Osteocyte (in vitro differentiated cells): ENCODE measurements around the gene HOXB13. TPM values are rescaled to one million over a fixed set of nuclear protein-coding genes. Genes with fewer than 3 reads are reported as not detected.

ENCODE experiments used
- DNase-seq: peaks from one replicate; pipeline ENCODE4 v3.0.0; 2021; ENCODE audit warnings: mixed read lengths; ENCODE audit not compliant: unreplicated experiment; ENCODE audit errors: extremely low spot score
- H3K27ac Mint-ChIP-seq: one replicate; pipeline ENCODE4 v1.8.0; 2021; ENCODE audit warnings: mild to moderate bottlenecking, mixed read lengths; ENCODE audit not compliant: unreplicated experiment
- H3K27me3 Mint-ChIP-seq: one replicate; pipeline ENCODE4 v1.8.0; 2021; ENCODE audit warnings: mixed read lengths; ENCODE audit not compliant: unreplicated experiment
- H3K36me3 Mint-ChIP-seq: one replicate; pipeline ENCODE4 v1.8.0; 2021; ENCODE audit warnings: mixed read lengths; ENCODE audit not compliant: unreplicated experiment
- H3K4me1 Mint-ChIP-seq: one replicate; pipeline ENCODE4 v1.8.0; 2021; ENCODE audit warnings: mixed read lengths; ENCODE audit not compliant: unreplicated experiment
- H3K4me3 Mint-ChIP-seq: one replicate; pipeline ENCODE4 v1.8.0; 2021; ENCODE audit warnings: mild to moderate bottlenecking, moderate library complexity, mixed read lengths; ENCODE audit not compliant: unreplicated experiment
- H3K9me3 Mint-ChIP-seq: one replicate; pipeline ENCODE4 v1.8.0; 2021; ENCODE audit warnings: mixed read lengths; ENCODE audit not compliant: unreplicated experiment
- long read RNA-seq: library from polyadenylated mRNA; unstranded; transcript quantifications from one replicate; pipeline ENCODE4 v2.0.0, GENCODE V29; 2021
- total RNA-seq: library from RNA; stranded (reverse); gene quantifications from 2 replicates; pipeline ENCODE4 v1.2.1, GENCODE V29; 2021
- TF ChIP-seq, protein P1 (sequence below): fragments of 200-600 bp; sonication (generic); IDR thresholded peaks from 2 replicates; pipeline ENCODE4 v1.5.0; 2021; ENCODE audit warnings: antibody characterized with exemption, mild to moderate bottlenecking, moderate library complexity

Gene HOXB13
- not detected in 2 replicates for total RNA-seq
- long read RNA-seq = 0 reads

DNA sequence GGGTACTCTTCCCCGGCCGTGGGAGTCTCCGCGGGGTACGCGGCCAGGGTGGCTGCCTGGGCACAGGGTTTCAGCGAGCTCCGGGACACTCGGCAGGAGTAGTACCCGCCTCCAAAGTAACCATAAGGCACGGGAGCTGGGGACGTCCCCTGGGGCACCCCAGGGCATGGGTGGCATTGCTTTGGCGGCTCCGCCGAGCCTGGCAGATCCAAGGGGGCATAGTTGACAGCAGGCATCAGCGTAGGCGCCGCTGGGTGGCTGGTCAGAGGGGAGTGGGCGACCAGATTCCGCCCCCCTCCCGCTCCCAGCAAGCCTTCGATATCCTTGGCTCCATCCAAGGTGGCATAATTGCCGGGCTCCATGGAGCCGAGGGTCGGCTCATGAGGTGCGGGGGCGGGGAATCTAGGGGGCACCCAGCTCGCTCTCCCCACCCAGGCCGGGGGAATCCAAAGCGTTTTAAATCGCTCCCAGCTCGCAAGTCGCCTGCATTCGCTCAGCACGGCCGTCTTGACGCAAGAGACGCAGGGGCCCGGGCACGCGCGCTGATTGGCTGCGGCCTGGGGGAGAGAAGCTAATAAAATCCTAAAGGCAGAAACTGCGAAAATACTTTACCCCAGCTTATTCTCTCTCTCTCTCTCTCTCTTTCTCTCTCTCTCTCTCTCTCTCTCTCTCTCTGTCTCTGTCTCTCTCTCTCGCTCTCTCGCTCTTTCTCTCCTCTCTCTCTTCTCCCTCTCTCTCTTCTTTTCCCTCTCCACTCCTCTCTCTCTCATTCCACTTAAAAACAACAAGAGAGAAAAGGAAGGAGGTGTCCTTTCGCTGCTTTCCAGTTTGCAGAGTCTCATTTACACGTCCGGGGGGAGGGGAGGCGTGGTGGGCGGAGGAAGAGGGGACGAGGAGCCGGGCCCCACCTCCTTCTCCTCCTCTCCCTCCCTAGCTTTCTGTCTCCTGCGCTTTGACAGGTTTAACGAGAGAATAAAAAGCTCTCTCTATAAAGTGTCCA is at the start of gene HOXB13:
Gene HOXB13, minus strand, starts transcription at position 519 of the 1,000 bp plus-strand sequence. Its CDS starts 157 bp downstream, at position 362.
- Mint-ChIP-seq H3K27ac (no peak within 1 kb of the TSS), H3K4me1 (peaks cover 26% of the 10 kb centered on the region), H3K9me3 (no peaks in the 10 kb centered on the region), H3K27me3 (peaks cover 95% of the 10 kb centered on the region), H3K36me3 (peaks cover 2% of the 10 kb centered on the region), H3K4me3 (peak within 1 kb of the TSS; percentile 54)
- DNase-seq = no peak
- TF ChIP-seq, protein P1, sequence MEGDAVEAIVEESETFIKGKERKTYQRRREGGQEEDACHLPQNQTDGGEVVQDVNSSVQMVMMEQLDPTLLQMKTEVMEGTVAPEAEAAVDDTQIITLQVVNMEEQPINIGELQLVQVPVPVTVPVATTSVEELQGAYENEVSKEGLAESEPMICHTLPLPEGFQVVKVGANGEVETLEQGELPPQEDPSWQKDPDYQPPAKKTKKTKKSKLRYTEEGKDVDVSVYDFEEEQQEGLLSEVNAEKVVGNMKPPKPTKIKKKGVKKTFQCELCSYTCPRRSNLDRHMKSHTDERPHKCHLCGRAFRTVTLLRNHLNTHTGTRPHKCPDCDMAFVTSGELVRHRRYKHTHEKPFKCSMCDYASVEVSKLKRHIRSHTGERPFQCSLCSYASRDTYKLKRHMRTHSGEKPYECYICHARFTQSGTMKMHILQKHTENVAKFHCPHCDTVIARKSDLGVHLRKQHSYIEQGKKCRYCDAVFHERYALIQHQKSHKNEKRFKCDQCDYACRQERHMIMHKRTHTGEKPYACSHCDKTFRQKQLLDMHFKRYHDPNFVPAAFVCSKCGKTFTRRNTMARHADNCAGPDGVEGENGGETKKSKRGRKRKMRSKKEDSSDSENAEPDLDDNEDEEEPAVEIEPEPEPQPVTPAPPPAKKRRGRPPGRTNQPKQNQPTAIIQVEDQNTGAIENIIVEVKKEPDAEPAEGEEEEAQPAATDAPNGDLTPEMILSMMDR = no peak

DNA sequence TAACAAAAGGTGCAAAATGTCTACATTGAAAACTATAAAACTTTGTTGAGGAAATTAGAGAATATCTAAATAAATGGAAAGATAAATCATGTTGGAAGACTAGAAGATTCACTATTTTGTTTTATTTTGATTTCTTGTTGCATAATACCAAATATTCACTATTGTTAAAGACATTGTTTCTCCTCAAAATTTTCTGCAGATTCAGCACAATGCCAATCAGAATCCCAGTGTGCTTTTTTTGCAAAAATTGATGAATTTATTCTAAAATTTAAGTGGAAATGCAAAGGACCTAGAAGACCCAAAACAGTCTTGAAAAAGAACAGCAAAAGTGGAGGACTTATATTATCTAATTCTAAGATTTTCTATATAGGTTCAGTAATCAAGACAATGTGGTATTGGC is 48.1 kb upstream of the HOXB13 start:
- H3K9me3 Mint-ChIP-seq = no peaks in the 10 kb centered on the region
- H3K27me3 Mint-ChIP-seq = peaks cover 43% of the 10 kb centered on the region

DNA sequence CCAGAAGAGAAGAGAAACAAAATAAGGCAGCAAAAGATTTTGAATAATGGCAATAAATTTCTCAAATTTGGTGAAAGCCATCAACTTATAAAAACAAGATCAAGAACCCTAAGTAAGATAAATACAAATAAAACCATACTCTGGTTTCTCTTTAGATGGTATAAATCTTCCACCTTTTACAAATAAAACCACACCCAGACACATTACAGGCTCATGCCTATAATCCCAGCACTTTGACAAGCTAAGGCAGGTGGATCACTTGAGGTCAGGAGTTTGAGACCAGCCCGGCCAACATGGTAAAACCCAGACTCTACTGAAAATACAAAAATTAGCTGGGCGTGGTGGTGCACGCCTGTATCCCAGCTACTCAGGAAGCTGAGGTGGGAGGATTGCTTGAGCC is 44.7 kb upstream of the HOXB13 start:
- Mint-ChIP-seq H3K27ac (no peak overlapping the region), H3K27me3 (peaks cover 40% of the 10 kb centered on the region), H3K4me3 (no peak overlapping the region), H3K4me1 (no peaks in the 10 kb centered on the region), H3K36me3 (no peaks in the 10 kb centered on the region), H3K9me3 (no peaks in the 10 kb centered on the region)
- DNase-seq = no peak
- TF ChIP-seq, protein P1 = no peak

More for the DNA sequence above, 48.1 kb upstream of the HOXB13 start:
- H3K4me3 Mint-ChIP-seq = no peak overlapping the region
- no peak overlapping the region for H3K27ac Mint-ChIP-seq
- TF ChIP-seq, protein P1 = no peak
- H3K4me1 Mint-ChIP-seq = no peaks in the 10 kb centered on the region
- H3K36me3 Mint-ChIP-seq = no peaks in the 10 kb centered on the region
- DNase-seq = no peak

DNA sequence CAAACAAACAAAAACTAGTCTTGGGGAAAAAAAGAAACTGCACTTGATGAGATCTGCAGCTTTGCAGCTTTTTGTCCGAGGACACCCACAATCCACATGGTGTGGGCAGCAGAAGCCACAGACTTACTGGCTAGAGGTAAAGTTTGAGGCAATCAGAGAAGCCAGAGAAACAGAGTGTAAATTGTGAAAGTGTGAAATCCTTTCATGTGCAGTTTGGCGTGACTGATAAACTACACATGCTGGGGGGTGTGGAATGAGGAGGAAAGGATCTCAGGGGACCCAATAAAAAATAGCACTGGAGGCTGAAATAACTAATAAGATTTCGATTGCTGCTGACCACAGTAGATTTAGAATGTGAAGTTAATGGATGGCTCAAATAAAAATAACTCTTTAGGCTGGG is 42.4 kb upstream of the HOXB13 start:
- Mint-ChIP-seq H3K27me3 (peaks cover 41% of the 10 kb centered on the region), H3K4me1 (no peaks in the 10 kb centered on the region), H3K9me3 (no peaks in the 10 kb centered on the region), H3K27ac (no peak overlapping the region), H3K36me3 (no peaks in the 10 kb centered on the region), H3K4me3 (no peak overlapping the region)
- DNase-seq = no peak
- TF ChIP-seq, protein P1 = no peak

DNA sequence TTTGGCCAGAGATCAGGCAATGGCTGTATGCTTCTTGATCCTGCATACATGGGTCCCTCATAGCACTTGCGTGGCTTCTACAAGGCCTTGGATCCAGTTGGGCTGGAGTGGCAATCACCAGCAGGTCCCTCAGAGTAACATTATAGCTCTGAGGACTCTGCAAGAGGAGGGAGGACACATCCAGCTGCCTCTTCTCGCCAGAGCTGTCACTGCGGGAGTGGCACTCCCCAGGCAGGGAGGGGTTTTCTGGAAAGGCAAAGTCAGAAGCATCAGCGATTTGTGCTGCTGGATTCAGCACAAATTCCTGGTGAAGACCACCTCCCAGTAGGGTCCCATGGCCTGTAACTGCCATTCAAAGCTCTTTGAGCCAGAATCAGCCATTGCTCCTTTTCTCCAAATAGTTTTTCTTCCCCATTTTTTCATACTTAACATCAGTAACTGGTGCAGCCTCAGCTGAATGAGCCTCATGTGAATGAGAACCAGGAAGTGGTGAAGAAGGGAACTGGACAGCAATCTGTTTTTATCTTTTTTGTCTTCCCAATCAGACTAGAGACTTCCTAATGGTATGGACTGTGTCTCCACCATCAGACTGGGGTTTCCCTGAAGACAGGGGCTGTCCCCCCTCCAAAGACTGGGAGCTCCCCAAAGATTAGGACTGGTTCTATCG is 40.6 kb upstream of the HOXB13 start:
- no peaks in the 10 kb centered on the region for H3K9me3 Mint-ChIP-seq

More for the DNA sequence above, 40.6 kb upstream of the HOXB13 start:
- no peak overlapping the region for H3K27ac Mint-ChIP-seq
- peaks cover 47% of the 10 kb centered on the region for H3K27me3 Mint-ChIP-seq
- H3K4me3 Mint-ChIP-seq = no peak overlapping the region
- no peaks in the 10 kb centered on the region for H3K4me1 Mint-ChIP-seq
- DNase-seq = no peak
- no peaks in the 10 kb centered on the region for H3K36me3 Mint-ChIP-seq
- TF ChIP-seq, protein P1 = no peak
